ENCODE data around the gene NLGN4Y. TPM values are rescaled to one million over a fixed set of nuclear protein-coding genes. Genes with fewer than 3 reads are reported as not detected.

The NLGN4Y gene
- total RNA-seq, 1 experiment from 2014 or later, result not detected

DNA sequence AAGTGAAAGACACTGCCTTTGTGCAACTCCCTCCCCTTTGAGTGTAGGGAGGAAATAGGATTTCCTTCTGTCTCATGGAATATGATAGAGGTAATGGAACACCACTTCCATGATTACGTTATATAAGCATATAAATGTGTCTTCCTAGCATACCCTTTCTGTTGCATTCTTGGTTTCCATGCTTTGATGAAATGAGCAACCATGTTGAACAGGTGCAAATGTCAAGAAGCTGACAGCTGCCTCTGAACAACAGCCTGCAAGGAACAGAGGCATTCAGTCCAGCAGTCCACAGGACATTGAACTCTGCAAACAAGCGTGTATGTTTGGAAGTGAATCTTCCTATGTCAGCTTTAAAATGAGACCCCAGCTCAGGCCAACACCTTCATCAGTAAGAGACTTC, 117.5 kb downstream of the NLGN4Y start:
- no peak for DNase-seq
- H3K27ac ChIP-seq, result no peak overlapping the region
- no peaks in the 10 kb centered on the region for H3K9me2 ChIP-seq (ENCODE audit: insufficient read depth)
- H3K79me2 ChIP-seq (ENCODE audit: low read depth), result no peaks in the 10 kb centered on the region
- ChIA-PET CTCF (no interaction called here), POLR2A (ENCODE audit: unreplicated experiment) (no interaction called here)
- H3K4me1 ChIP-seq (replicated peaks; ENCODE audit: insufficient read depth), result no peaks in the 10 kb centered on the region
- H3K9me3 ChIP-seq (ENCODE audit: insufficient read depth, low read depth), result no peaks in the 10 kb centered on the region
- no peak overlapping the region for H2AFZ ChIP-seq
- no peak overlapping the region for H3K4me2 ChIP-seq
- H4K20me1 ChIP-seq (ENCODE audit: insufficient read depth), result no peaks in the 10 kb centered on the region
- H3F3A ChIP-seq (ENCODE audit: insufficient read depth, low read depth), result no peaks in the 10 kb centered on the region
- TF ChIP-seq EZH2 (IDR thresholded peaks at IDR 0.05; ENCODE audit: low read depth), result no peak
- TF ChIP-seq, protein P1, sequence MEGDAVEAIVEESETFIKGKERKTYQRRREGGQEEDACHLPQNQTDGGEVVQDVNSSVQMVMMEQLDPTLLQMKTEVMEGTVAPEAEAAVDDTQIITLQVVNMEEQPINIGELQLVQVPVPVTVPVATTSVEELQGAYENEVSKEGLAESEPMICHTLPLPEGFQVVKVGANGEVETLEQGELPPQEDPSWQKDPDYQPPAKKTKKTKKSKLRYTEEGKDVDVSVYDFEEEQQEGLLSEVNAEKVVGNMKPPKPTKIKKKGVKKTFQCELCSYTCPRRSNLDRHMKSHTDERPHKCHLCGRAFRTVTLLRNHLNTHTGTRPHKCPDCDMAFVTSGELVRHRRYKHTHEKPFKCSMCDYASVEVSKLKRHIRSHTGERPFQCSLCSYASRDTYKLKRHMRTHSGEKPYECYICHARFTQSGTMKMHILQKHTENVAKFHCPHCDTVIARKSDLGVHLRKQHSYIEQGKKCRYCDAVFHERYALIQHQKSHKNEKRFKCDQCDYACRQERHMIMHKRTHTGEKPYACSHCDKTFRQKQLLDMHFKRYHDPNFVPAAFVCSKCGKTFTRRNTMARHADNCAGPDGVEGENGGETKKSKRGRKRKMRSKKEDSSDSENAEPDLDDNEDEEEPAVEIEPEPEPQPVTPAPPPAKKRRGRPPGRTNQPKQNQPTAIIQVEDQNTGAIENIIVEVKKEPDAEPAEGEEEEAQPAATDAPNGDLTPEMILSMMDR (conservative IDR thresholded peaks at IDR 0.05), result no peak
- no TSS peak for BruUV-seq (replicated peaks)
- H3K36me3 ChIP-seq (ENCODE audit: low read depth), result no peaks in the 10 kb centered on the region
- intact Hi-C loops (cut with micrococcal nuclease; ENCODE audit: unreplicated experiment), result no loop called here
- H3K4me3 ChIP-seq, result no peak overlapping the region
- H3K27me3 ChIP-seq (ENCODE audit: insufficient read depth, low read depth), result no peaks in the 10 kb centered on the region

DNA sequence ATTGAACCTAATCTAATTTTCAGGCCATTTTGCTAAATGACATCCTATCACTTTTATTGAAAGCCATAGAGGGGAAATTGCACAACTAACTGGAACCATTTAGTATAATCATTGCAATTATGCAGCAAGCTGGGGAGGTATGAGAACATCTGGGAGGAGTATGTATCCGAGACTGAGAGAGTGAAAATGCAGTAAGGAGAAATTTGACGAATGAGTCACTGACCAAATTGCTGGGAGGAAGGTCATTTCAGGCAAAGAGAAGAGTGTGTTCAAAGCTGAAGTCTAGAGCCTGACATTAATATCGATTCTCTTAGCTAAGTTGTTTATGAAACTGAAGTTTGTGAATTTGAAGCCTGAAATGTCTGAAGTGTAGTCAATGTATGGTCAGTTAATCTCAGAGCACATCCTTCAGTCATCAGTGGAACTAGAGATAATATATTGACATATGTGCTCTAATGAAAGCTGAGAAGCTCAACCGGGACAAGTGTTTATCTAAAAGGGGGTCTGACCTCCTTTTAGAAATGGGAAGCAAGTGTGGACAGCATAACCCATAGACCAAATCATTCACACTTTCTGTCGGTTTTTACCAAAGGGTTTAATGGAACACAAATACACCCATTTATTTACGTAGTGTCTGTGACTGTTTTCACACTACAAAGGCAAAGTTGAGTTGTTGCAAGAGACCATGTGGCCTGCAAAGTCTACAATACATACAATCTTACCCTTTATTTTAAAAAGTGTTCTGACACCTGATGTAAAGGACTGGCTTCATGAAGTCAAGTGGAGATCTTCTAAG, 120.0 kb downstream of the NLGN4Y start:
- intact Hi-C loops (cut with micrococcal nuclease; ENCODE audit: unreplicated experiment), result no loop called here
- no peak overlapping the region for H2AFZ ChIP-seq
- no peak overlapping the region for H3K4me3 ChIP-seq
- CTCF ChIA-PET, result no interaction called here
- DNase-seq, result no peak
- H3K9me3 ChIP-seq (ENCODE audit: insufficient read depth, low read depth), result no peaks in the 10 kb centered on the region
- TF ChIP-seq EZH2 (IDR thresholded peaks at IDR 0.05; ENCODE audit: low read depth), result no peak
- TF ChIP-seq, protein P1 (conservative IDR thresholded peaks at IDR 0.05), result no peak
- H3K36me3 ChIP-seq (ENCODE audit: low read depth), result no peaks in the 10 kb centered on the region
- no peak overlapping the region for H3K27ac ChIP-seq
- H3F3A ChIP-seq (ENCODE audit: insufficient read depth, low read depth), result no peaks in the 10 kb centered on the region
- H3K4me2 ChIP-seq, result no peak overlapping the region
- BruUV-seq (replicated peaks), result no TSS peak
- no peaks in the 10 kb centered on the region for H3K27me3 ChIP-seq (ENCODE audit: insufficient read depth, low read depth)
- no peaks in the 10 kb centered on the region for H3K4me1 ChIP-seq (replicated peaks; ENCODE audit: insufficient read depth)
- H4K20me1 ChIP-seq (ENCODE audit: insufficient read depth), result no peaks in the 10 kb centered on the region
- H3K79me2 ChIP-seq (ENCODE audit: low read depth), result no peaks in the 10 kb centered on the region
- H3K9me2 ChIP-seq (ENCODE audit: insufficient read depth), result no peaks in the 10 kb centered on the region
- POLR2A ChIA-PET (ENCODE audit: unreplicated experiment), result no interaction called here

DNA sequence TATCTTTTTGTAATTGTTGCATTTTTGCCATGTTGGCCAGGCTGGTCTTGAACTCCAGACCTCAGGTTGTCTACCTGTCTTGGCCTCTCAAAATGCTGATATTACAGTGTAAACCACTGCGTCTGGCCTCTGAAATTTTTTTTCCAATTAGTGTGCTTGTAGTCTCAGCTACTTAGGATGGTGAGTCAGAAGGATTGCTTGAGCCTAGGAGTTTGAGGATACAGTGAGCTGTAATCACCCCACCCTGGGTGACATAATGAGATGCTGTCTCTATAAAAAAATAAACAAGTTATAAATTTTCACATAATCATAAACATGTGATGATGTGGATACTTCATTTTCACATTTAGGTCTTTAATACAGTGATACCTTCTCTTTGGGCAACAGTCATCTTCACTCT, 154.9 kb downstream of the NLGN4Y start:
- Histone ChIP-seq H3K4me1 (replicated peaks; ENCODE audit: insufficient read depth) (no peaks in the 10 kb centered on the region), H3K4me2 (no peak overlapping the region), H3K27me3 (ENCODE audit: insufficient read depth, low read depth) (no peaks in the 10 kb centered on the region), H3K79me2 (ENCODE audit: low read depth) (no peaks in the 10 kb centered on the region), H3K27ac (no peak overlapping the region), H3K9me2 (ENCODE audit: insufficient read depth) (no peaks in the 10 kb centered on the region), H3F3A (ENCODE audit: insufficient read depth, low read depth) (no peaks in the 10 kb centered on the region), H2AFZ (no peak overlapping the region), H3K9me3 (ENCODE audit: insufficient read depth, low read depth) (no peaks in the 10 kb centered on the region), H3K4me3 (no peak overlapping the region), H3K36me3 (ENCODE audit: low read depth) (no peaks in the 10 kb centered on the region), H4K20me1 (ENCODE audit: insufficient read depth) (no peaks in the 10 kb centered on the region)
- no TSS peak for BruUV-seq (replicated peaks)
- no peak for DNase-seq
- ChIA-PET POLR2A (ENCODE audit: unreplicated experiment) (no interaction called here), CTCF (no interaction called here)
- no peak for TF ChIP-seq EZH2 (IDR thresholded peaks at IDR 0.05; ENCODE audit: low read depth)
- TF ChIP-seq, protein P1 (conservative IDR thresholded peaks at IDR 0.05), result no peak
- intact Hi-C loops (cut with micrococcal nuclease; ENCODE audit: unreplicated experiment), result no loop called here

All from PC-9 (cell line).